NOMO-1 treated with dmso at 0.1 percent for 144 hours (cell line): Measurements from ENCODE around the gene ABCG2.

Experiments
- DNase-seq: peaks from one replicate; lab custom pipeline; 2025; ENCODE audit not compliant: unreplicated experiment; lab: John Stamatoyannopoulos, UW

Gene ABCG2

GRCh38 chr4:88158489-88159228 lies at the start of gene ABCG2:
ABCG2 (minus strand) TSS chr4:88158639; CDS start chr4:88139995, 18,644 bp downstream.
- DNase-seq, result peak; percentile 1

- DNase-seq, result no peak
Measured at GRCh38 chr4:88208156-88208555, 49.7 kb upstream of the ABCG2 start.

- DNase-seq, result no peak
Measured at GRCh38 chr4:88207171-88207570, 48.7 kb upstream of the ABCG2 start.

GRCh38 chr4:88204882-88205281 lies 46.4 kb upstream of the ABCG2 start:
- no peak for DNase-seq

GRCh38 chr4:88202443-88202842 lies 44.0 kb upstream of the ABCG2 start:
- DNase-seq, result no peak

- no peak for DNase-seq
Measured at GRCh38 chr4:88200186-88200585, 41.7 kb upstream of the ABCG2 start.

GRCh38 chr4:88196523-88197185 lies 38.2 kb upstream of the ABCG2 start:
- DNase-seq, result no peak

- DNase-seq, result no peak
Measured at GRCh38 chr4:88196013-88196365, 37.5 kb upstream of the ABCG2 start.

- DNase-seq, result no peak
Measured at GRCh38 chr4:88195328-88196012, 37.0 kb upstream of the ABCG2 start.

GRCh38 chr4:88191404-88191803 lies 33.0 kb upstream of the ABCG2 start:
- DNase-seq, result no peak

- DNase-seq, result no peak
Measured at GRCh38 chr4:88189881-88190585, 31.6 kb upstream of the ABCG2 start.

- no peak for DNase-seq
Measured at GRCh38 chr4:88189418-88189738, 30.9 kb upstream of the ABCG2 start.

GRCh38 chr4:88188738-88189417 lies 30.4 kb upstream of the ABCG2 start:
- DNase-seq, result no peak

- DNase-seq, result no peak
Measured at GRCh38 chr4:88187766-88188165, 29.3 kb upstream of the ABCG2 start.

GRCh38 chr4:88185906-88186305 lies 27.5 kb upstream of the ABCG2 start:
- no peak for DNase-seq

GRCh38 chr4:88179261-88179660 lies 20.8 kb upstream of the ABCG2 start:
- no peak for DNase-seq

- DNase-seq, result no peak
Measured at GRCh38 chr4:88178626-88179231, 20.3 kb upstream of the ABCG2 start.

GRCh38 chr4:88177983-88178625 lies 19.7 kb upstream of the ABCG2 start:
- peak; percentile 83 for DNase-seq

- DNase-seq, result no peak
Measured at GRCh38 chr4:88172987-88173386, 14.5 kb upstream of the ABCG2 start.

- DNase-seq, result no peak
Measured at GRCh38 chr4:88171206-88171605, 12.8 kb upstream of the ABCG2 start.
